ENCODE data around the gene GPR107. TPM values are rescaled to one million over a fixed set of nuclear protein-coding genes. Genes with fewer than 3 reads are reported as not detected.
A peak's percentile ranks its signal among the peaks of the same experiment; 100 is the strongest.

Gene GPR107
- total RNA-seq, 4 donors from 2014 or later, result 19.9 to 34.7 (median 30.8) TPM

DNA sequence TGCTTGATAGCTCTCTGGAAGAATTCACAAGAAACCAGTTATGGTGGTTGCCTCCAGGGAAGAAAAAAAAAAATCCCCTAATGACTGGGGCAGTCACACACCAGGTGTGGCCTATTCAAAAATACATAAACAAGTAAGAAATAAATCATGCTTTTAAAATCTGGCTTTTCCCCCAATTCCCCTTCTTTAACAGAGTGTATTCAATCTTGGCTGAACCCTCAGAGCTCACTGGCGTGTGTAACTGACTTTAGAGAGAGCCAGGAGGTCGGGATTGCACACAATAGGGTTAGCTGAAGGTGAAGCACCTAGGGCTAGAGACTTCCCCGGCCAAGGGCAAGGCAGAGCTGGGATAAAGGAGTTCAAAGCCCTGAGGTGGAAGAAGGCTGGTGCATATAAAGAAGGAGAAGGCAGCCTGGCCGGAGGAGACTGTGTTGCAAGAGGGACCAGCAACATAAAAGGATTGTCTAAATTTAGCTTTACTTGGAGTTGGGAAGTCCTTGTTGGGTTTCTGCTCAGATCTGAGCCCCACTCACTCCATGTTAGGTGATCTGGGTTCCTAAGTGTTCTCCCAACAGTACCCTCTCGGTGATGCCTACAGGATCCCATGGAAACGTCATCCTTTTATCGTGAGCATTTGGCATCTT is 30.4 kb upstream of the GPR107 start:
- WGBS, result 44% methylated on average over 7 of the region's 7 CpGs
- intact Hi-C loops (cut with DNase I), result no loop called here
- Histone ChIP-seq H3K4me1 (peaks cover 33 to 100% (median 94%) of the 10 kb centered on the region in 4 donors), H3K9me3 (no peaks in the 10 kb centered on the region), H3K36me3 (no peaks in the 10 kb centered on the region), H3K27ac (replicated peaks in 1 of 4) (peak overlapping the region; percentile 87 to 100 (median 98)), H3K27me3 (no peaks in the 10 kb centered on the region), H3K4me3 (peak overlapping the region in 1 of 4 donors; percentile 6)
- TF ChIP-seq POLR2A (IDR thresholded peaks at IDR 0.05; ENCODE audit: low read depth) (no peak), POLR2AphosphoS5 (IDR thresholded peaks at IDR 0.05) (peak; percentile 60 to 62)
- peak; percentile 93 for DNase-seq (ENCODE audit: extremely low spot score)

DNA sequence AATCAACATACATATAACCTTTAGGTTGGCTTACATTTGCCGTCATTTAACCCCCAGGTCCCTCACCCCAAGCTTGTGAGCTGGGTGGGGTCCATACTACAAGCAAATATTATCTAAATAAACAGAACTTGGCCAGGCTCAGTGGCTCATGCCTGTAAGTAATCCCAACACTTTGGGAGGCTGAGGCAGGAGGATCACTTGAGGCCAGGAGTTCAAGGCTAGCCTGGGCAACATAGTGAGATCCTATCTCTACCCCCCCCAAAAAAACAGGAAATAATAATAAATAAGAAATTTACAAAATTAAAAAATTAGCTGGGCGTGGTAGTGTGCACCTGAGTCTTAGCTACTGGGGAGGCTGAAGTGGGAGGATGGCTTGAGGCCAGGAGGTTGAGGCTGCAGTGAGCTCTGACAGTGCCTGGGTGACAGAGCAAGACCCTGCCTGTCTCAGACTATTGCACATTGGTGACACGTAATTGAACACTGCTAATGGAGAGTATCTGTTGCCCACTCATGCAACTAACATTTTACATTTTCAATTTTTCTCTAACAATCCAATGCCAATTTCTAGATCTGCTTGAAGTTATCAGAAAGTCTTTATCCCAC is 29.6 kb upstream of the GPR107 start:
- Histone ChIP-seq H3K4me3 (no peak overlapping the region), H3K9me3 (no peaks in the 10 kb centered on the region), H3K4me1 (peaks cover 41 to 100% (median 96%) of the 10 kb centered on the region in 4 donors), H3K27me3 (no peaks in the 10 kb centered on the region), H3K36me3 (no peaks in the 10 kb centered on the region), H3K27ac (replicated peaks in 1 of 4) (peak overlapping the region; percentile 87 to 100 (median 98))
- 98% methylated on average over 3 of the region's 3 CpGs for WGBS
- DNase-seq (ENCODE audit: extremely low spot score), result no peak
- intact Hi-C loops (cut with DNase I), result no loop called here
- TF ChIP-seq, protein P1, sequence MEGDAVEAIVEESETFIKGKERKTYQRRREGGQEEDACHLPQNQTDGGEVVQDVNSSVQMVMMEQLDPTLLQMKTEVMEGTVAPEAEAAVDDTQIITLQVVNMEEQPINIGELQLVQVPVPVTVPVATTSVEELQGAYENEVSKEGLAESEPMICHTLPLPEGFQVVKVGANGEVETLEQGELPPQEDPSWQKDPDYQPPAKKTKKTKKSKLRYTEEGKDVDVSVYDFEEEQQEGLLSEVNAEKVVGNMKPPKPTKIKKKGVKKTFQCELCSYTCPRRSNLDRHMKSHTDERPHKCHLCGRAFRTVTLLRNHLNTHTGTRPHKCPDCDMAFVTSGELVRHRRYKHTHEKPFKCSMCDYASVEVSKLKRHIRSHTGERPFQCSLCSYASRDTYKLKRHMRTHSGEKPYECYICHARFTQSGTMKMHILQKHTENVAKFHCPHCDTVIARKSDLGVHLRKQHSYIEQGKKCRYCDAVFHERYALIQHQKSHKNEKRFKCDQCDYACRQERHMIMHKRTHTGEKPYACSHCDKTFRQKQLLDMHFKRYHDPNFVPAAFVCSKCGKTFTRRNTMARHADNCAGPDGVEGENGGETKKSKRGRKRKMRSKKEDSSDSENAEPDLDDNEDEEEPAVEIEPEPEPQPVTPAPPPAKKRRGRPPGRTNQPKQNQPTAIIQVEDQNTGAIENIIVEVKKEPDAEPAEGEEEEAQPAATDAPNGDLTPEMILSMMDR (IDR thresholded peaks at IDR 0.05), result no peak
- TF ChIP-seq POLR2A (IDR thresholded peaks at IDR 0.05; ENCODE audit: low read depth) (no peak), EP300 (IDR thresholded peaks at IDR 0.05) (no peak), POLR2AphosphoS5 (IDR thresholded peaks at IDR 0.05) (no peak)

DNA sequence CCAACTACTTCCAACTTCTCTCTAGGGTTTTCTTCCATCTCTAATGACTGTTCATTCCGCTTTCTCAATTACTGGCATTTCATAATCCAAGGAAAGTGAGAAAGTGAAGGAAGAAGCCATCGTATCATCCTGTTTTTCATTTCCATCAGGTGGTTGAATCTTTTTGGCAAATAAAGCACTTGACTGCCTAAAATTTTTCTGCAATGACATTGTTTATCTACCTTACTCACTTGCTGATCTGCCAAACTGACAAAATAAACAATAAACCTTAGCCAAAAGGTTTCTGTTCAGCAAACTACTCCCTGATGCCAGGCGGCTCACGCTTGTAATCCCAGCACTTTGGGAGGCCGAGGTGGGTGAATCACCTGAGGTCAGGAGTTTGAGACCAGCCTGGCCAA is 29.1 kb upstream of the GPR107 start:
- Histone ChIP-seq H3K36me3 (no peaks in the 10 kb centered on the region), H3K4me1 (peaks cover 46 to 100% (median 96%) of the 10 kb centered on the region in 4 donors), H3K27me3 (no peaks in the 10 kb centered on the region), H3K27ac (replicated peaks in 1 of 4) (peak overlapping the region; percentile 87 to 100 (median 98)), H3K4me3 (no peak overlapping the region), H3K9me3 (no peaks in the 10 kb centered on the region)
- intact Hi-C loops (cut with DNase I), result no loop called here
- WGBS, result 57% methylated on average over 5 of the region's 5 CpGs
- no peak for DNase-seq (ENCODE audit: extremely low spot score)
- TF ChIP-seq EP300 (IDR thresholded peaks at IDR 0.05) (no peak), POLR2A (IDR thresholded peaks at IDR 0.05; ENCODE audit: low read depth) (no peak), POLR2AphosphoS5 (IDR thresholded peaks at IDR 0.05) (no peak)
- TF ChIP-seq, protein P1 (IDR thresholded peaks at IDR 0.05), result no peak

DNA sequence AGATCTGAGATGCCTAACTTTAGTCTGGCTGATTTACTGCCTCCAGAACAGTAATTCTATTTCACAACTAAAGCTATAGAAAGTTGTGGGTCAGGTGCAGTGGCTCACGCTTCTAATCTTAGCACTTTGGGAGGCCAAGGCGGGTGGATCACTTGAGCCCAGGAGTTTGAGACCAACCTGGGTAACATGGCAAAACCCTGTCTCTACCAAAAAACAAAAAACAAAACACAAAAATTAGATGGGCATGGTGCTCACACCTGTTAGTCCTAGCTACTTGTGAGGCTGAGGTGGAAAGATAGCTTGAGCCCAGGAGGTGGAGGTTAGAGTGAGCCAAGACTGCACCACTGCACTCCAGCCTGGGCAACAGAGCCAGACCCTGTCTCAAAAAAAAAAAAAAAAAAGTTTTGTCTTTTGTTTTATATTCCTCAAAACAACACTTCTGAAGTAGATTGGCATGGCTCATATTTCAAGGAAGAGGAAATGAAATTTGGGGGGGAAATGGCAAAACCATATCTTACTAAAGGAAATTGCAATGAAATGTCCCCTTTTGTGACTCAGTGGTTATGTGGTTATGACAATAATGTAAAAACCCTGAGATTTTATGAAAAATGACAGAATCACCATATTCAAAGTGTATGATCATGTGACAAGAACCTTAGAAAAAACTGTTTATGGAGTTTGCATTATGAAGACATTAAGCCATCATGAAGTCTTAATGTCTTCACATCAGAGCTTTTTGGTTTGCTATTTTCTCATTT is 26.9 kb upstream of the GPR107 start:
- Histone ChIP-seq H3K4me3 (no peak overlapping the region), H3K9me3 (no peaks in the 10 kb centered on the region), H3K27me3 (no peaks in the 10 kb centered on the region), H3K27ac (replicated peaks in 1 of 4) (peak overlapping the region; percentile 87 to 100 (median 98)), H3K36me3 (no peaks in the 10 kb centered on the region), H3K4me1 (peaks cover 48 to 100% (median 96%) of the 10 kb centered on the region in 4 donors)
- intact Hi-C loops (cut with DNase I), result no loop called here
- DNase-seq (ENCODE audit: extremely low spot score), result no peak
- 56% methylated on average over 2 of the region's 2 CpGs for WGBS
- no peak for TF ChIP-seq POLR2AphosphoS5 (IDR thresholded peaks at IDR 0.05)
- TF ChIP-seq, protein P1 (IDR thresholded peaks at IDR 0.05), result no peak
- TF ChIP-seq POLR2A (IDR thresholded peaks at IDR 0.05; ENCODE audit: low read depth), result no peak
- TF ChIP-seq EP300 (IDR thresholded peaks at IDR 0.05), result no peak

All from esophagus muscularis mucosa (tissue), 4 donors.